KBM-7 (cell line): ENCODE measurements around the gene FOXJ3.
A peak's percentile ranks its signal among the peaks of the same experiment; 100 is the strongest.

Source experiments
- DNase-seq: peaks from one replicate; pipeline ENCODE4 v3.0.0-alpha.2; 2015
- in situ Hi-C: fragments of 300-500 bp; cut with MboI; formaldehyde crosslinking; loops from 2 replicates; pipeline ENCODE4 v1.14.3; 2020; ENCODE audit warnings: low sequenced_read_pairs, low pct_unique_long_range_greater_than_20kb, mixed read lengths

Gene FOXJ3

GRCh38 chr1:42163114-42163513 lies 171.9 kb downstream of the FOXJ3 start:
- no peak for DNase-seq
- in situ Hi-C loops: no loop called here

DNA sequence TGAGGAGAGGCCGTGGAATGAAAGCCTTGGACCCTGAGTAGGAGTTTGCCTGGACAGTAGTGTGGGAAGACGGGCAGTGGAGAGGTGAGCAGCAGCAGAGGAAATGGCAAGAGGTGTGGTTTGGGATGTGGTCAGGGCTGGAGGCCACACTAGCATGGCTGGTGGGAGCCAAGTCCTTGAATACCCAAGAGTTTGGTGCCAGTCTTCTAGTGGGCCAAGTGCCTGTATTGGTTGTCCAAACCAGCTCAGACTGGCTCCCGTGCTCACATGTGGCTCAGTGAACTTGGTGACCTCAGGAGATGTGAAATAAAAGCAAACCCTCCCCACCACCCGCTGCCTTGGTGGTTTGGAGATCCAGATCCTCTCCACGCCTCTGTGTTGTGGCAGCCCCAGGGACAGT lies 172.9 kb downstream of the FOXJ3 start:
- no peak for DNase-seq
- in situ Hi-C loops: no loop called here

GRCh38 chr1:42158189-42158588 lies 176.8 kb downstream of the FOXJ3 start:
- DNase-seq: no peak
- in situ Hi-C loops: no loop called here

DNA sequence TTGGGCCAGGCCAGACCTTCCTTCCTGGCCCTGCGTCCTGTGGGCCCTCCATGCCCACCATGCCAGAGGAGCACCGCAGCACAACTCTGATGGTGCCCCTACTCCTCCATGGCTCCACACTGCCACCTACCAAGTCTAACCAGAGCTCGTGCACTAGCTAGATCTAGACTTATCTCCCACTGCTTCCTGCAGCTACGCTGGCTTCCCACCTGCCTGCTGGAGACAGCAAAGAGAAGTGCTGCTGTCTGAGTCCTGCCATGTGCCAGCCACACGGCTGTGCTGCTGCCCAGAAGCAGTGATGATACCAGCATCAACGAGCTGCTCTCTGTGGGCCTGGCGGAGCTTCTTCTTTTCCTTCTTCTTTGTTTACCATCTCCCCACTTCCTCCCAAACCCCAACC lies 177.4 kb downstream of the FOXJ3 start:
- DNase-seq: peak; percentile 41
- in situ Hi-C loops: no loop called here

- DNase-seq: no peak
- in situ Hi-C loops: no loop called here
Observed at GRCh38 chr1:42155362-42155761, 179.7 kb downstream of the FOXJ3 start.

DNA sequence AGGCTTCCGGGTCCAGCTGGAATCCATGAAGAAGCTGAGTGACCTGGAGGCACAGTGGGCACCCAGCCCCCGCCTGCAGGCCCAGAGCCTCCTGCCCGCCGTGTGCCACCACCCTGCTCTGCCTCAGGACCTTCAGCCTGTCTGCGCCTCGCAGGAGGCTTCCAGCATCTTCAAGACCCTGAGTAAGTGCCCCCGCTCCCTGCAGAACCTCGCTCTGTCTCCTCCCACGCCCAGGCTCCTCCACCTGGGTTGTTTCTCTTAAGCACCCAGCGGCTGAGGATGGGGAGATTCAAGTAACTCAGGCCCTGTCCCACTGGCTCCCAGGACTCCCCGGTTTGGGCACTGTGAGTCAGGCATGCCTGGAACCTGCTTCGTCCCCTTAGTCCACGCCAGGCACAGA lies 180.3 kb downstream of the FOXJ3 start:
- in situ Hi-C loops: no loop called here

DNA sequence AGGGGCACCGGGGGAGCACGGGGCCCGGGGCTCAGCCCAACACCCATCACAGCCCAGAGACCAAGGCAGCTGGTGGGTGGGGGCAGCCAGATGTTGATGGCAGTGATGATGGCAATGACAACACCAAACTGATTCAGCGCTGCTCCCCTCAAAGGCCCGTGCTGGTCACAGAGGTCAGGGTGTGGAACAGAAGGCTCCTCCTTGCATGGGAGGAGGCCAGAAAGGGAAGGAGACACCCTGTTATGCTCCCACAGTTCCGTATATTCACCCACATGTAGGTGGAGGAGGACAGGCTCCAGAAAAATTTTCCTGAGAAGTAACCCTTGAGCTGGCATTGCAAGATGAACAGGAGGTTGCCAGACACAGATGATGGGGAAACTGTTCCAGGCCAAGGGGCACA lies 181.4 kb downstream of the FOXJ3 start:
- in situ Hi-C loops: no loop called here
- DNase-seq: no peak

More for the DNA sequence above, 180.3 kb downstream of the FOXJ3 start:
- no peak for DNase-seq

DNA sequence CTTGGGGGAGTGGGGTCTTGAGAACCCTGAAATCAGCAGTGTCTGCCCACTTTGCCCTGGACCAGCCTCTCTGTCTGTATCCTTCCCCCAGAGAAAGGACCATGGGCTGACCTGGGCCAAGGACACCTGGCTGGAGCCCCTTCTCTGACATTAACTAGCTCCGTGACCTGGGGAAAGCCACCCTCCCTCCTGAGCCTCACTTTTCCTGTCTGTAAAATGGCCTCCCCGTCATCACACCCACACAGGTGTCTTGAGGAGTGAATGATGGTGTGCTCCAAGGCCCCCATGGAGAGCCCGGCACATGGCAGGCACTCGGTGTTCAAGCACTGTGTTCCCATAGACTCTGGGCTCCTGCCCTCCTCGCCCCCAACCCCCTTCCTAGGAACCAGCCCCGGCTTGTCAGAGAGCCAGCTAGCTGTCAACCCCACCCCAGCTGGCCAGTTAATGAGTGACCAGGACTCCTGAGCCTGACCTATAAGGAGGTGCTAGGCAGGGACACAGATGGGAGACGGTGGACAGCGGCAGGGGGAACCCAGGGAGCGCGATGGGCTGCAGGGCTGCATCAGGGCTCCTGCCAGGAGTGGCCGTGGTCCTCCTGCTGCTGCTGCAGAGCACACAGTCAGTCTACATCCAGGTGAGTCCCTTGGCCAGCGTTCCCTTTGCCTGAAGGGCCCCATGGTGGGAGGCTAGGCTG lies 182.0 kb downstream of the FOXJ3 start, which contains the start of gene GUCA2B:
GUCA2B (plus strand) TSS at position 504 of the 694 bp plus-strand sequence; CDS start at position 545, 41 bp downstream.
- in situ Hi-C loops: no loop called here
- no peak for DNase-seq

DNA sequence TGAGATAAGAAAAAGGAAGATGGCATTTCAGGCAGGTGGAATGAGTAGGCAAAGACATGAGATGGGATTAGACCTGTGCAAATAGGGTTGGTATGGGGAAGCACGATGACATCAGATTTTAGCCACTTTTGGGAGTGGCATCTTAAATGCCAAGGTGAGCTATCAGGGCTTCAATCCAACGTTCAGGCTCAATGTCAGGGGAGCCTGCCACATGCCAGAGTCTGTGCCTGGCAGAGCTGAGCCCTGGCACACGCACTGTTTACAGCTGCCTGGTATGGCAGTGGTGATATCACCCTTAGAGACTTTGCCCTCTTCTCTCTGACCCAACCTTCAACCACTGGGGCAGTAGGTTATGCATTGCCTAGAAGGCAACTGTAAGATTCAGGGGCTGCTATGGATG lies 182.9 kb downstream of the FOXJ3 start:
- in situ Hi-C loops: no loop called here

GRCh38 chr1:42150651-42151050 lies 184.4 kb downstream of the FOXJ3 start:
- in situ Hi-C loops: no loop called here

More for the DNA sequence above, 182.9 kb downstream of the FOXJ3 start:
- no peak for DNase-seq

GRCh38 chr1:42148166-42148565 lies 186.9 kb downstream of the FOXJ3 start:
- in situ Hi-C loops: no loop called here

More at GRCh38 chr1:42150651-42151050, 184.4 kb downstream of the FOXJ3 start:
- DNase-seq: no peak

GRCh38 chr1:42146626-42147320 lies 188.3 kb downstream of the FOXJ3 start:
- peak; percentile 65 for DNase-seq

More at GRCh38 chr1:42148166-42148565, 186.9 kb downstream of the FOXJ3 start:
- DNase-seq: no peak

DNA sequence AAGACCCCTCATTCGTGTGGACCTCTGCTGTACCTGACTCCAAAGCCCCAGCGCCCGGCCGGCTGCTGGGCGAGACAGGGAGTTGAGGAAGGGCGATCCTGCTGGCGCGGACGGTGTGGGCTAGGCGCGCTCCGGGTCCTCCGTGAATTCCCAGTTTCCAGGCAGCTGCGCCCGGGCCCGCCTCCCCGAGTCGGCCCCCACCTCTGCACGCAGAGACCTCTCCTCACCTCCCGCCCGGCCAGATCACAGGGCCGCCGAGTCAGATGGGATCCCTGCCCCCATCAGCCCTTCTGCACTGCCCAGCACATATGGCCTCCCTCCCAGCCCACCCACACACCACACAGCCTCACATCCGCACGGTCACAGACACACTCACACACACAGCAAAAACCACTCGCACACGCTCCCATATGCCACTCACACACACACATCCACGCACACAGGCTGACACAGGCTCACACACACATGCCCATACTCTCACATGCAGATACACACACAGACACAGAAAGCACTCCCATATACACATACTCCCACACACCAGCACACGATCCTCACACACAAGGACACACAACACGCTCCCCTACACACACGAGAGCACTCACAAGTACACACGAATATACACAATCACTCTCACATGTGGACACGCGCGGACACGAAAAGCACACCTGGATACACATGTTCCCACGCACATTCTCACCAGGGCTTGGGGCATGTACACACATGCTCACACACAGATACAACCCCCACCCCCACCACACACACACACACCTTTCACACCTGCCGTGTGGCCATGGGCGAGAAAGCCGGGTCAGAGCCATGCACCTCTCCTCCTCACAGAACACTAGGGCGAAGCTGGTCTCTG lies 189.0 kb downstream of the FOXJ3 start:
- in situ Hi-C loops: no loop called here
- no peak for DNase-seq

More at GRCh38 chr1:42146626-42147320, 188.3 kb downstream of the FOXJ3 start:
- in situ Hi-C loops: no loop called here

- DNase-seq: peak; percentile 65
- in situ Hi-C loops: no loop called here
Observed at GRCh38 chr1:42145389-42145716, 189.7 kb downstream of the FOXJ3 start.

DNA sequence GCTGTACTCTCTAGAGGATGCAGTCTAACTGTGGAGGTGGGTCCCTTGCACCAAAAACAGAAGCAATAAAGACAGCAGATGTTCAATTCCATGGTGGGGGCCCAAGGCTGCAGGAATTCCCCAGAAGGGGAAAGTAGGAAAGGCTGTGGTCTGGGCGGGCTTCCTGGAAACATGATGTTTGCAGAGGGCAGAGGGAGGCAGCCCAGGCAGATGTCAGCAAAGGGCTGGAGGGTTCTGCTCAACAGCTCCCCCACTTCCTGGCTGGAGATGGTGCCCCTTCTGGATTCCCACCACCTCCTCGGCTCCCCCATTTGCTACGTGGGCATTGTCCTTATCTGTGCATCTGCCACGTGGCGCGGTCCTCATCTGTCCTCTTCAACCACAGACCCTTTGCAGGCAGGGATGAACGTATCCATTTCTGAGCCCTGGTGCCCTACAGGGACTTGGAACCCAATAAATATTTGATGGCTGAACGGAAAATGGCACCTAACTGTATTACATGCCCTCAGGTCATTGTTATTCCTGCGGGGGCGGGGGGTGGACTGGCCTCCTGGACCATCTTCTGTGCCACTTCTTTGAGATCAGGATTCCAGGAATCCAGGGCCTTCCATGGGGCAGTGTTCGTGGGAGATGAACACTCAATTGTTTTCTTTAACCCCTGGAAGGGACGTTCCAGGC lies 190.2 kb downstream of the FOXJ3 start:
- in situ Hi-C loops: no loop called here
- DNase-seq: no peak

- in situ Hi-C loops: no loop called here
- DNase-seq: no peak
Observed at GRCh38 chr1:42143896-42144710, 190.9 kb downstream of the FOXJ3 start.

DNA sequence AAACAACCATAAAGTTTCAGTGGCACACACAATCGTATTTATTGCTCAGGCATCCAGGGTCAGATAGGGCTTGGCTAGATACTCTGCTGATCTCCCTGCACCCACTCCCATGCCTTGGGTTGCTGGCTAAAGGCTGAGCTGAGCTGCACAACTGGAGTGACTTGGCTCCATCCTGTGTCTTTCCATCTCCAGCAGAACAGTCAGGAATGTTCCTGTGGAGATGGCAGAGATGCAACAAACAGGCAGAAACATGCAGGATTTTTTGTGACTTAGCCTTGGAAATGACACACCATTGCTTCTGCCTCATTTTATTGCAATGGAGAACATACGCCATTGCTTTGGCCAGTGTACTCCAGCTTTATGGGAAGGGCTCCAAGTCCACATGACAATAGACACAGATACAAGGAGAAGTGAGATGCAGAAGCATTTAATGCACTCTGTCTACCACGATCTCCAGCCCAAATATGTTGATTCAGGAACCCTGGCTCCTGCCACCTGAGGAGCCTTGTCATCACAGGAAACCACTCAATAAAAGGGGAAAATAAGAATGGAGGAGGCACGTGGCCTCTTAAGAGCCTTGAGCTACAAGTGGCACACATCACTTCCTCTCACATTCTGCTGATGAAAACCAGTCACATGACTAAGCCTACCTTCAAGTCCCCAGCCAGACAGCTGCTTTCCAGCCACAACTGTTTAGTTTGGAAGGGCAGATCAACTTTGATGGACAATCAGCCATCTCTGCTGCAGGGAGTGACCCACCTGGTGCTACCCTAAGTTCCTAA lies 191.9 kb downstream of the FOXJ3 start:
- peak; percentile 57 for DNase-seq

DNA sequence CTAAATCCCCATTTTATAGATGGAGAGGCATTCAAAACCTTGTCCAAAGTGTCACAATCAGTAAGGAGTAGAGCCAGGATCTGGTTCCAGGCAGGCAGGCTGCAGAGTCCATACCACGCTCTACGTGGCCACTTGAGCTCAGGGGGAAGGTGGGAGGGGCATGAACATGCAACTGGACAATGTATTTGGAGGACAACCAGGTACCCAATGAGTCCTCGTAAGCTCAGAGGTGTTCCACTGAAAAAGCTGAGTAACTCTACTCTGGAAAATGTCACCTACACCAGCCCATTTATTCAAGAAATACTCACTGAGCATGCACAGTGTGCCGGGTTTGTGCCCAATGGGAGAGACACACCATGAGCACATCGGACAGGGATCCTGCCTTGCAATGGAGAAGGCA lies 193.1 kb downstream of the FOXJ3 start:
- DNase-seq: no peak
- in situ Hi-C loops: no loop called here

More for the DNA sequence above, 191.9 kb downstream of the FOXJ3 start:
- in situ Hi-C loops: no loop called here
